Activated T-helper 9 cell treated with anti-CD3 and anti-CD28 coated beads, Interleukin-2, amount 50 U/mL, for 16 hours (primary cell): Measurements from ENCODE around the gene CYP4Z1.
"Not testable (repeated sequence)": the region's sequence is repeated elsewhere in the genome, so short reads cannot be mapped to it uniquely, and the experiment has no call there.

Experiments
- DNase-seq: peaks from one replicate; pipeline ENCODE4 v3.0.0-alpha.2; 2020; ENCODE audit warnings: low read depth

Gene CYP4Z1

GRCh38 chr1:47128221-47128620 is 61.2 kb downstream of the CYP4Z1 start:
- DNase-seq = no peak

GRCh38 chr1:47128854-47129253 is 61.8 kb downstream of the CYP4Z1 start:
- DNase-seq = not testable (repeated sequence)

- not testable (repeated sequence) for DNase-seq
These were observed 62.6 kb downstream of the CYP4Z1 start for GRCh38 chr1:47129489-47130230.

- DNase-seq = not testable (repeated sequence)
These were observed 65.6 kb downstream of the CYP4Z1 start for GRCh38 chr1:47132665-47133064.

- no peak for DNase-seq
These were observed 70.2 kb downstream of the CYP4Z1 start, which contains the start of gene CYP4A22 for GRCh38 chr1:47137198-47137597. Gene CYP4A22 (plus strand): TSS chr1:47137441. CDS start chr1:47137486, 45 bp downstream.

GRCh38 chr1:47137925-47138615 is 71.0 kb downstream of the CYP4Z1 start:
- no peak for DNase-seq

- DNase-seq = not testable (repeated sequence)
These were observed 73.3 kb downstream of the CYP4Z1 start for GRCh38 chr1:47140358-47140757.

GRCh38 chr1:47143654-47144053 is 76.6 kb downstream of the CYP4Z1 start:
- DNase-seq = not testable (repeated sequence)

- not testable (repeated sequence) for DNase-seq
These were observed 79.5 kb downstream of the CYP4Z1 start for GRCh38 chr1:47146495-47146894.

GRCh38 chr1:47147047-47147785 is 80.2 kb downstream of the CYP4Z1 start:
- DNase-seq = no peak

GRCh38 chr1:47149162-47149561 is 82.1 kb downstream of the CYP4Z1 start:
- not testable (repeated sequence) for DNase-seq

GRCh38 chr1:47156457-47156856 is 89.4 kb downstream of the CYP4Z1 start:
- not testable (repeated sequence) for DNase-seq

- DNase-seq = not testable (repeated sequence)
These were observed 90.9 kb downstream of the CYP4Z1 start for GRCh38 chr1:47157957-47158356.

- DNase-seq = no peak
These were observed 93.7 kb downstream of the CYP4Z1 start for GRCh38 chr1:47160716-47161115.

GRCh38 chr1:47161298-47162040 is 94.4 kb downstream of the CYP4Z1 start:
- no peak for DNase-seq

GRCh38 chr1:47164552-47164951 is 97.5 kb downstream of the CYP4Z1 start:
- DNase-seq = no peak
